GM10266 (cell line): Measurements from ENCODE around the gene WWC2.

Experiments
- DNase-seq: peaks from one replicate; pipeline ENCODE4 v3.0.0; 2012; ENCODE audit errors: extremely low spot score
- TF ChIP-seq, protein P1 (sequence below): IDR thresholded peaks from 2 replicates; pipeline ENCODE4 v1.5.1; 2012; ENCODE audit warnings: mild to moderate bottlenecking, low read depth; ENCODE audit not compliant: control insufficient read depth, insufficient read depth; ENCODE audit errors: missing control alignments

The WWC2 gene

DNA sequence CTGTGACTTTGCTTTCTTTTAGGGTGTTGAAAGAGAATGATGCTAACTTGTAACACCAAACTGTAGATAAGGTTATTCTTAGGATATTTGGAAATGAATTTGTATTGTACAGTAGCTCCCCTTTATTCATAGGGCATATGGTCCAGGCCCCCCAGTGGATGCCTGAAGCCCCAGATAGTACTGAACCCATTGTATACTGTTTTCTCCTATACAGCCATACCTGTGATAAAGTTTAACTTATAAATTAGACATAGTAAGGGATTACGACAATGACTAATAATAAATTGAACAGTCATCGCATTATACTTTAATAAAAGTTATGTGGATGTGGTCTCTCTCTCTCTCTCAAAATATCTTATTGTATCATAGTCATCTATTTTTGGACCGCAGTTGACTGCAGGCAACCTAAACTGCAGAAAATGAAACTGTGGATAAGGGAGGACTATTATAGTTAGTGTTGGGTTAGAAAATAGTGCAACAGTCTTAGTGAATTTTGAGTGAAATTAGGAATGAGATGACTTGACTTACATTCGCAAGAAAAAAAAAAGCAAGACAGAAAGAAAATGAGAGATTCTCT is 115.9 kb downstream of the WWC2 start:
- TF ChIP-seq, protein P1, sequence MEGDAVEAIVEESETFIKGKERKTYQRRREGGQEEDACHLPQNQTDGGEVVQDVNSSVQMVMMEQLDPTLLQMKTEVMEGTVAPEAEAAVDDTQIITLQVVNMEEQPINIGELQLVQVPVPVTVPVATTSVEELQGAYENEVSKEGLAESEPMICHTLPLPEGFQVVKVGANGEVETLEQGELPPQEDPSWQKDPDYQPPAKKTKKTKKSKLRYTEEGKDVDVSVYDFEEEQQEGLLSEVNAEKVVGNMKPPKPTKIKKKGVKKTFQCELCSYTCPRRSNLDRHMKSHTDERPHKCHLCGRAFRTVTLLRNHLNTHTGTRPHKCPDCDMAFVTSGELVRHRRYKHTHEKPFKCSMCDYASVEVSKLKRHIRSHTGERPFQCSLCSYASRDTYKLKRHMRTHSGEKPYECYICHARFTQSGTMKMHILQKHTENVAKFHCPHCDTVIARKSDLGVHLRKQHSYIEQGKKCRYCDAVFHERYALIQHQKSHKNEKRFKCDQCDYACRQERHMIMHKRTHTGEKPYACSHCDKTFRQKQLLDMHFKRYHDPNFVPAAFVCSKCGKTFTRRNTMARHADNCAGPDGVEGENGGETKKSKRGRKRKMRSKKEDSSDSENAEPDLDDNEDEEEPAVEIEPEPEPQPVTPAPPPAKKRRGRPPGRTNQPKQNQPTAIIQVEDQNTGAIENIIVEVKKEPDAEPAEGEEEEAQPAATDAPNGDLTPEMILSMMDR = no peak
- no peak for DNase-seq

- DNase-seq = no peak
- TF ChIP-seq, protein P1 = no peak
These were observed 121.2 kb downstream of the WWC2 start for GRCh38 chr4:183220236-183220635.

- TF ChIP-seq, protein P1 = no peak
These were observed 124.0 kb downstream of the WWC2 start for GRCh38 chr4:183223053-183223452.

DNA sequence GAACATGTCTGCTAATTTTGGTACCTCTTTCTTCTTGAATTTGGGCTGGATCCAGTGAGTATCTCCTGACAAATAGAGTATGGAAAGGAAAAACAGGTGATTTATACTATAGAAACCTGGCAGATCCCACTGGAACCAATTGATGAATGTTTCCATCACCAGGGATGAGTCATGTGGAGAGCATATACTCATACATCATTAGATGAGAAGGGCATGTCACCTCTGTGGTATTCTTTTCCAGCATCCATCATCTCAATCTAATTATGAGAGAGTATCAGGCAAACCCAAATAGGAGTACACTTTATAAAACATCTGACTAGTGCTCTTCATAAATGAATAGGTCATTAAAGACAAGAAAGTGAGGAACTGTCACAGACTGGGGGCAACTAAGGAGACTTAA is 130.3 kb downstream of the WWC2 start:
- no peak for DNase-seq
- TF ChIP-seq, protein P1 = no peak

More at GRCh38 chr4:183223053-183223452, 124.0 kb downstream of the WWC2 start:
- no peak for DNase-seq

GRCh38 chr4:183240581-183241321 is 141.7 kb downstream of the WWC2 start:
- TF ChIP-seq, protein P1 = no peak
- no peak for DNase-seq

DNA sequence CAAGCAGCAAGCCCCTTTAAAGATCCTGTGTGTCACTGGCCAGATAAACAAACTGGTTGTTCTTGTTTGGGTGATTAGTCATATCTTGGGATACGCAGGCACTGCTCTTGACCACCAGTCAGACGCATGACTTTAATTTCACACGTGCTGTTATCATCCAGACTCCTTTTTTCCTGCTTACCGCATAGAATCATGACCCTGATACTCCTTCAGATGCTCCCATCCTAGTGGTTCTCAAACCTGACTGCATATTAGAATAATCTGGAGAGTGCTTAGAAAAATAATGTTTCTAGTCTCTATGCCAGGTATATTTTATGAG is 142.2 kb downstream of the WWC2 start:
- TF ChIP-seq, protein P1 = no peak
- no peak for DNase-seq

- DNase-seq = no peak
- TF ChIP-seq, protein P1 = no peak
These were observed 142.7 kb downstream of the WWC2 start for GRCh38 chr4:183241721-183242151.
